Astrocyte of the spinal cord (primary cell): ENCODE measurements around the gene LGALS7.
"Not testable (repeated sequence)": the region's sequence is repeated elsewhere in the genome, so short reads cannot be mapped to it uniquely, and the experiment has no call there.

Experiments
- DNase-seq: peaks from one replicate; pipeline ENCODE4 v3.0.0; 2011; ENCODE audit warnings: low read depth, low spot score
- H3K4me3 ChIP-seq: 2 replicates; pipeline ENCODE4 v1.5.1; 2011; ENCODE audit warnings: low read depth, mild to moderate bottlenecking, low read length, moderate library complexity
- in situ Hi-C: cut with HindIII; loops from 2 replicates; pipeline ENCODE4 v1.10.0; 2017; ENCODE audit warnings: low sequenced_read_pairs
- TF ChIP-seq, protein P1 (sequence below): IDR thresholded peaks from 2 replicates; pipeline ENCODE4 v1.5.1; 2012; ENCODE audit warnings: low read depth, mild to moderate bottlenecking, low read length, inconsistent platforms

Gene LGALS7

GRCh38 chr19:38813323-38813722 is 40.0 kb upstream of the LGALS7 start:
- in situ Hi-C loops, result no loop called here
- DNase-seq, result no peak
- TF ChIP-seq, protein P1, sequence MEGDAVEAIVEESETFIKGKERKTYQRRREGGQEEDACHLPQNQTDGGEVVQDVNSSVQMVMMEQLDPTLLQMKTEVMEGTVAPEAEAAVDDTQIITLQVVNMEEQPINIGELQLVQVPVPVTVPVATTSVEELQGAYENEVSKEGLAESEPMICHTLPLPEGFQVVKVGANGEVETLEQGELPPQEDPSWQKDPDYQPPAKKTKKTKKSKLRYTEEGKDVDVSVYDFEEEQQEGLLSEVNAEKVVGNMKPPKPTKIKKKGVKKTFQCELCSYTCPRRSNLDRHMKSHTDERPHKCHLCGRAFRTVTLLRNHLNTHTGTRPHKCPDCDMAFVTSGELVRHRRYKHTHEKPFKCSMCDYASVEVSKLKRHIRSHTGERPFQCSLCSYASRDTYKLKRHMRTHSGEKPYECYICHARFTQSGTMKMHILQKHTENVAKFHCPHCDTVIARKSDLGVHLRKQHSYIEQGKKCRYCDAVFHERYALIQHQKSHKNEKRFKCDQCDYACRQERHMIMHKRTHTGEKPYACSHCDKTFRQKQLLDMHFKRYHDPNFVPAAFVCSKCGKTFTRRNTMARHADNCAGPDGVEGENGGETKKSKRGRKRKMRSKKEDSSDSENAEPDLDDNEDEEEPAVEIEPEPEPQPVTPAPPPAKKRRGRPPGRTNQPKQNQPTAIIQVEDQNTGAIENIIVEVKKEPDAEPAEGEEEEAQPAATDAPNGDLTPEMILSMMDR, result no peak
- no peak overlapping the region for H3K4me3 ChIP-seq

DNA sequence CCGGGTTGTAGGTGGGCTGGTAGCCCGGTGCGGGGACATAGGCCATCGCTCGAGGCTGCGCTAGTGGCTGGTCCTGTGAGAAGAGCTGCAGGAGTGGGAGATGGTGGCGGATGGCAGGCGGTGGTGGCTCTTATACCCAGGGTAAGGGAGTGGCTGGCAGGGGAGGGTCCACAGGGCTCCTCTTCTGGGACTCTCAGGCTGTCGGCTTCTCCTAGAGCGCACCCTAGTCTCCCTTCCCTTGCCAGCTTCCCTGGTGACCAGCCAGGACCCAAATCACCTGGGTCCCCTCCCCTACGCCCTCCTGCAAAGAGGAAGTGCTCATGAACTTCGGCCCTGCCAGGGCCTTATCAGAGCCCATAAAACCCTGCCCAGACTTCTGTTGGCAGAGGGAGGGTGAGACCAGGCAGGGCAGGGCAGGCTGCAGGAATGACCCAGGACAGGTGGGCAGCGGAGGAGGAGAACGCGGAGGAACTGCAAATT is 39.6 kb upstream of the LGALS7 start, which contains the start of gene LGALS4:
Gene LGALS4, minus strand, starts transcription at position 105 of the 480 bp plus-strand sequence. Its CDS starts 59 bp downstream, at position 46.
- H3K4me3 ChIP-seq, result no peak within 1 kb of the TSS
- DNase-seq, result no peak
- in situ Hi-C loops, result no loop called here
- TF ChIP-seq, protein P1, result no peak

- DNase-seq, result no peak
- no peak overlapping the region for H3K4me3 ChIP-seq
- in situ Hi-C loops, result no loop called here
- TF ChIP-seq, protein P1, result no peak
These were observed 38.9 kb upstream of the LGALS7 start for GRCh38 chr19:38812009-38812840.

- TF ChIP-seq, protein P1, result no peak
- in situ Hi-C loops, result no loop called here
- no peak for DNase-seq
- H3K4me3 ChIP-seq, result no peak overlapping the region
These were observed 36.4 kb upstream of the LGALS7 start for GRCh38 chr19:38809592-38810252.

DNA sequence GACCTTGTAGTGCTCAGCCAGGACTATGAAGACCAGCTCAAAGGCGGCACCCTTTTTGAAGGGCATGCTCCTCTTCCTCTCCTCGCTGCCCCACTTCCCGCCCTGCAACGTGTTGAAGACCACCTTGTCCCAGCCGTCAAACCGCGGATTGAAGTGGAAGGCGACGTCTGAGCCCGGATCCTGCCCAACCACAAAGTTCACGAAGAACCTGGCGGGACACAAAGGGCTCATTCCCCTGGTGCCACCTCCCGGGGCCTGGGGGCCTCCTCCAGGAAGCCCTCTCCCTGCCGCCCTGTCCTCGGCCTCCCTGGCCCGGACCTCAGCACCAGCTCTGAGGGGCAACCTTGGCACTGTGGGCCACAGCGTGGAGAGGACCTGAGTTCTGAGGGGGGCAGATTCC is 35.4 kb upstream of the LGALS7 start:
- DNase-seq, result no peak
- TF ChIP-seq, protein P1, result no peak
- H3K4me3 ChIP-seq, result no peak overlapping the region
- in situ Hi-C loops, result no loop called here

DNA sequence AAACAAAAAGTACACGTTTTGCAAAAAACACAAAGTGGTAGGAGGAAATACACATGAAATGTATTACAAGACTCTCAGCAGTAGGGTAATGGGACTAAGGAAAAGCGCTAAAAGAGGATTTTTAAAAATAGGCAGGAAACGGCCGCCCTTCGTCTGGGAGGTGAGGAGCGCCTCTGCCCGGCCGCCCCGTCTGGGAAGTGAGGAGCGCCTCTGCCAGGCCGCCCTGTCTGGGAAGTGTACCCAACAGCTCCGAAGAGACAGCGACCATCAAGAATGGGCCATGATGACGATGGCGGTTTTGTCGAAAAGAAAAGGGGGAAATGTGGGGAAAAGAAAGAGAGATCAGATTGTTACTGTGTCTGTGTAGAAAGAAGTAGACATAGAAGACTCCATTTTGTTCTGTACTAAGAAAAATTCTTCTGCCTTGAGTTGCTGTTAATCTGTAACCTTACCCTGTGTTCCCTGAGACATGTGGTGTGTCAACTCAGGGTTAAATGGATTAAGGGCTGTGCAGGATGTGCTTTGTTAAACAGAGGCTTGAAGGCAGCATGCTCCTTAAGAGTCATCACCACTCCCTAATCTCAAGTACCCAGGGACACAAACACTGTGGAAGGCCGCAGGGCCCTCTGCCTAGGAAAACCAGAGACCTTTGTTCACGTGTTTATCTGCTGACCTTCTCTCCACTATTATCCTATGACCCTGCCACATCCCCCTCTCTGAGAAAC is 34.2 kb upstream of the LGALS7 start:
- in situ Hi-C loops, DNase-seq: not testable (repeated sequence)

DNA sequence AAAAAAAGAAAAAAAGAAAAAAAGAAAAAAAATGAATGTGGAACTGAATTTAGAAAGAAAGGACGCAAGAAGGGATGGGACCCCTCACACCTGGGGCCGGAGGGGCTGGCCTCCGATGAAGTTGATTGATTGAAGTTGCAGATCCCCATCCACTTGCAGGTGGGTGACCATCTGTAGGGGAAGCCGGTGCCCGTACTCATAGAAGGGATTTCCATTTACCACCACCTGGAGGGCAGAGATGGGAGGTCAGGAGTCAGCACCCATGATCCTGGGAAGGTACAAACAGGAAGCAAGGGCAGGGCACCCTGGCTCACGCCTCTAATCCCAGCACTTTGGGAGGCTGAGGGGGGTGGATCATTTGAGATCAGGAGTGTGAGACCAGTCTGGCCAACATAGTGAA is 33.1 kb upstream of the LGALS7 start:
- no peak overlapping the region for H3K4me3 ChIP-seq
- in situ Hi-C loops, result no loop called here
- TF ChIP-seq, protein P1, result no peak
- no peak for DNase-seq

More for the DNA sequence above, 34.2 kb upstream of the LGALS7 start:
- H3K4me3 ChIP-seq, result not testable (repeated sequence)
